ENCODE measurements around the gene SERPINA1. TPM values are rescaled to one million over a fixed set of nuclear protein-coding genes. Genes with fewer than 3 reads are reported as not detected.

Gene SERPINA1
- not detected for polyA plus RNA-seq (2012; ENCODE audit: insufficient read depth, insufficient read length, low read depth)

DNA sequence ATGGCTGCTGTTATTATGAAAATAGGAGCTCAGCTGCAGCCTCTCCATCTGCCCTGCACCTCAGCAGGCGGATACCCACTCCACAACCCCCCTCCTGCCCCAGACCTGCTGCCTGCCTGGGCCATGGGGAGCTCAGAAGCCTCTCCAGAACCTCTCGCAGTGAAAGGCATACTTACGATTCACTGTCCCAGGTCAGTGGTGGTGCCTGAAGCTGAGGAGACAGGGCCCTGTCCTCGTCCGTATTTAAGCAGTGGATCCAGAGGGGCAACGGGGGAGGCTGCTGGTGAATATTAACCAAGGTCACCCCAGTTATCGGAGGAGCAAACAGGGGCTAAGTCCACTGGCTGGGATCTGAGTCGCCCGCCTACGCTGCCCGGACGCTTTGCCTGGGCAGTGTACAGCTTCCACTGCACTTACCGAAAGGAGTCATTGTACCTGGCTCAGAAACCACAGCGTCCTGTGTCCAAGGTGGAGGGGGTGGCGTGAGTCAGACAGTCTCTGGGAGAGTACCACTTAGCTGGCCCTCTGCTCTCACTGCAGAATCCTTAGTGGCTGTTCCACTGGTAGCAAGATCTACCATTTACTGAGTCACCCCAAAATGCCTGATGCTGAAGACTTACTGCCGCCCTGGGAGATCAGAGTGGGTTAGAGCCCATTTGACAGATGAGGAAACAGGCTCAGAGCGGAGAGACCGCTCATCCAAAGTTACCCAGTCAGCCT, at the start of gene SERPINA1:
TSS of gene SERPINA1 (minus strand) at position 219 of the 720 bp plus-strand sequence. CDS start 5,365 bp downstream, outside the sequence.
- Histone ChIP-seq H3K36me3 (no peaks in the 10 kb centered on the region), H3K27me3 (no peaks in the 10 kb centered on the region), H3K4me1 (no peaks in the 10 kb centered on the region), H3K4me3 (ENCODE audit: low read depth, low read length) (no peak within 1 kb of the TSS), H3K9me3 (no peaks in the 10 kb centered on the region)
- no peak for DNase-seq
- TF ChIP-seq, protein P1, sequence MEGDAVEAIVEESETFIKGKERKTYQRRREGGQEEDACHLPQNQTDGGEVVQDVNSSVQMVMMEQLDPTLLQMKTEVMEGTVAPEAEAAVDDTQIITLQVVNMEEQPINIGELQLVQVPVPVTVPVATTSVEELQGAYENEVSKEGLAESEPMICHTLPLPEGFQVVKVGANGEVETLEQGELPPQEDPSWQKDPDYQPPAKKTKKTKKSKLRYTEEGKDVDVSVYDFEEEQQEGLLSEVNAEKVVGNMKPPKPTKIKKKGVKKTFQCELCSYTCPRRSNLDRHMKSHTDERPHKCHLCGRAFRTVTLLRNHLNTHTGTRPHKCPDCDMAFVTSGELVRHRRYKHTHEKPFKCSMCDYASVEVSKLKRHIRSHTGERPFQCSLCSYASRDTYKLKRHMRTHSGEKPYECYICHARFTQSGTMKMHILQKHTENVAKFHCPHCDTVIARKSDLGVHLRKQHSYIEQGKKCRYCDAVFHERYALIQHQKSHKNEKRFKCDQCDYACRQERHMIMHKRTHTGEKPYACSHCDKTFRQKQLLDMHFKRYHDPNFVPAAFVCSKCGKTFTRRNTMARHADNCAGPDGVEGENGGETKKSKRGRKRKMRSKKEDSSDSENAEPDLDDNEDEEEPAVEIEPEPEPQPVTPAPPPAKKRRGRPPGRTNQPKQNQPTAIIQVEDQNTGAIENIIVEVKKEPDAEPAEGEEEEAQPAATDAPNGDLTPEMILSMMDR (IDR thresholded peaks at IDR 0.05; ENCODE audit: low read depth, low read length): no peak

DNA sequence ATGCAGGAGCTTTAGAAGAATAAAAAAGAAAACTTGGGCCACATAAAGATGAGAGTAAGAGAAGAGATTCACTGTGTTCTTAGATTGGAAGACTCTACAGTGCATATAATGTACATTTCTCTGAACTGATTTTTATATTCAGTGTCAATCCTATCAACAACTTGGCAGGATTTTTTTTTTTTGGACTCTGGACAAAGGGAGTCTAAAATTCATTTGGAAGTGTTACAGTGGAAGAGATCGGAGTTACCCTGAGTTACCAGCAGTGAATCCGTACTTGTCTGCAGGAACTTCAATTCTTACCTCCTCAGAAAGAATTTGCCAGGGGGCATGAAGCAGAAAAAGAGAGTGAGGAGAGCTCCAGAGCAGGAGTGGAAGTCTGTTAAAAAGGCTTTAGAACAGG, 40.2 kb upstream of the SERPINA1 start:
- H3K27me3 ChIP-seq: peaks cover 9% of the 10 kb centered on the region; the same call in 1 of the 2 replicates
- TF ChIP-seq, protein P1 (IDR thresholded peaks at IDR 0.05; ENCODE audit: low read depth, low read length): no peak
- DNase-seq: no peak

DNA sequence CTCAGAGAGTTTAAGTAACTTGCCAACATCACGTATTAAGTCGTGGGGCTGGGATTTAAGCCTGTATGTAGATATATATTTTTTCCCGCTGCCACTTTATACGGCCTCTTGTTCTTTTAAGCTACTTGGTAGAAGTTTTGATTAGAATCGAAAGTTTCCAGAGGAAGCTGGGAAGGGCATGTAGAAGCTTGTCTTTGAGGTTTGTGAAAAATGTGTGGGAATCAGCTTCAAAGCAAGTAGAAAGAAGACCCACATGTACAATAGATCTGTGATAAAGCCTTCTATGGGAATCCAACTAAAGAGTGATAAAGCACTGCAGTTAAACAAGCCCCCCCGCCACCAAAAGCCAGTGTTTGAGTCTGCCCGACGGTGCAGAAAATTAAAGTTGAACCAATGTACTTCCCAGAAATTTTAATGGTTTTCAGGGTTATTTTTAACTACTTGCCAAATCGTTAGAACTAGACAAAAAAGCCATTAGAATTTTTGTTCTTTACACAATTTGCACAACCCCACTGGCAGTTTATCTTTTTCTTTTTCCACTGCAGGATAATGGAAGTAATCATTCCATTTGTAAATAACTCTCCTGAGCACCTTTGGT, 38.7 kb upstream of the SERPINA1 start:
- TF ChIP-seq, protein P1 (IDR thresholded peaks at IDR 0.05; ENCODE audit: low read depth, low read length): no peak
- H3K36me3 ChIP-seq: no peaks in the 10 kb centered on the region
- no peaks in the 10 kb centered on the region for H3K9me3 ChIP-seq
- DNase-seq: no peak
- peaks cover 11% of the 10 kb centered on the region; the same call in 1 of the 2 replicates for H3K27me3 ChIP-seq
- H3K4me3 ChIP-seq (ENCODE audit: low read depth, low read length): no peak overlapping the region
- H3K4me1 ChIP-seq: no peaks in the 10 kb centered on the region

More for the DNA sequence above, 40.2 kb upstream of the SERPINA1 start:
- no peaks in the 10 kb centered on the region for H3K36me3 ChIP-seq
- H3K9me3 ChIP-seq: no peaks in the 10 kb centered on the region
- no peaks in the 10 kb centered on the region for H3K4me1 ChIP-seq
- no peak overlapping the region for H3K4me3 ChIP-seq (ENCODE audit: low read depth, low read length)

GRCh38 chr14:94426526-94426925, 38.1 kb upstream of the SERPINA1 start:
- peaks cover 11% of the 10 kb centered on the region; the same call in 1 of the 2 replicates for H3K27me3 ChIP-seq

GRCh38 chr14:94424371-94424770, 36.0 kb upstream of the SERPINA1 start:
- Histone ChIP-seq H3K27me3 (peaks cover 11% of the 10 kb centered on the region; the same call in 1 of the 2 replicates), H3K36me3 (no peaks in the 10 kb centered on the region), H3K4me3 (ENCODE audit: low read depth, low read length) (no peak overlapping the region), H3K9me3 (no peaks in the 10 kb centered on the region), H3K4me1 (no peaks in the 10 kb centered on the region)
- no peak for DNase-seq
- TF ChIP-seq, protein P1 (IDR thresholded peaks at IDR 0.05; ENCODE audit: low read depth, low read length): no peak

More at GRCh38 chr14:94426526-94426925, 38.1 kb upstream of the SERPINA1 start:
- Histone ChIP-seq H3K36me3 (no peaks in the 10 kb centered on the region), H3K9me3 (no peaks in the 10 kb centered on the region), H3K4me1 (no peaks in the 10 kb centered on the region), H3K4me3 (ENCODE audit: low read depth, low read length) (no peak overlapping the region)
- TF ChIP-seq, protein P1 (IDR thresholded peaks at IDR 0.05; ENCODE audit: low read depth, low read length): no peak
- no peak for DNase-seq

Measured in BE2C (cell line).